ENCODE data around the gene GBP5.

The GBP5 gene

GRCh38 chr1:89310505-89310904 lies 37.8 kb upstream of the GBP5 start:
- Histone ChIP-seq H3K27me3 (ENCODE audit: control insufficient read depth, insufficient read depth, low read length) (no peaks in the 10 kb centered on the region), H3K79me2 (no peaks in the 10 kb centered on the region), H3K36me3 (ENCODE audit: control insufficient read depth, insufficient read depth, low read length) (no peaks in the 10 kb centered on the region), H3K27ac (peak overlapping the region; percentile 70), H3K9ac (no peak overlapping the region), H3K9me3 (ENCODE audit: control insufficient read depth, low read length) (no peaks in the 10 kb centered on the region), H3K4me2 (ENCODE audit: low read length) (peak overlapping the region; percentile 20), H3K4me3 (ENCODE audit: low read depth, low read length) (no peak overlapping the region), H3K4me1 (peaks cover 2% of the 10 kb centered on the region), H2AFZ (peak overlapping the region; percentile 39)
- TF ChIP-seq CTCF (IDR thresholded peaks at IDR 0.05) = no peak

- TF ChIP-seq CTCF (IDR thresholded peaks at IDR 0.05) = no peak
- H2AFZ ChIP-seq = no peak overlapping the region
- no peaks in the 10 kb centered on the region for H3K36me3 ChIP-seq (ENCODE audit: control insufficient read depth, insufficient read depth, low read length)
- H3K4me2 ChIP-seq (ENCODE audit: low read length) = no peak overlapping the region
- no peaks in the 10 kb centered on the region for H3K27me3 ChIP-seq (ENCODE audit: control insufficient read depth, insufficient read depth, low read length)
- H3K27ac ChIP-seq = peak overlapping the region; percentile 70
- H3K4me3 ChIP-seq (ENCODE audit: low read depth, low read length) = no peak overlapping the region
- no peak overlapping the region for H3K9ac ChIP-seq
- peaks cover 2% of the 10 kb centered on the region for H3K4me1 ChIP-seq
- no peaks in the 10 kb centered on the region for H3K79me2 ChIP-seq
- H3K9me3 ChIP-seq (ENCODE audit: control insufficient read depth, low read length) = no peaks in the 10 kb centered on the region
These were observed 37.2 kb upstream of the GBP5 start for GRCh38 chr1:89309828-89310227.

- Histone ChIP-seq H3K79me2 (no peaks in the 10 kb centered on the region), H3K9me3 (ENCODE audit: control insufficient read depth, low read length) (no peaks in the 10 kb centered on the region), H3K36me3 (ENCODE audit: control insufficient read depth, insufficient read depth, low read length) (no peaks in the 10 kb centered on the region), H3K4me1 (peaks cover 2% of the 10 kb centered on the region), H2AFZ (no peak overlapping the region), H3K4me3 (ENCODE audit: low read depth, low read length) (no peak overlapping the region), H3K27ac (no peak overlapping the region), H3K4me2 (ENCODE audit: low read length) (no peak overlapping the region), H3K27me3 (ENCODE audit: control insufficient read depth, insufficient read depth, low read length) (no peaks in the 10 kb centered on the region), H3K9ac (no peak overlapping the region)
- TF ChIP-seq CTCF (IDR thresholded peaks at IDR 0.05) = no peak
These were observed 33.6 kb upstream of the GBP5 start for GRCh38 chr1:89306273-89306672.

GRCh38 chr1:89305493-89305892 lies 32.8 kb upstream of the GBP5 start:
- no peak for TF ChIP-seq CTCF (IDR thresholded peaks at IDR 0.05)
- Histone ChIP-seq H3K79me2 (no peaks in the 10 kb centered on the region), H3K4me2 (ENCODE audit: low read length) (no peak overlapping the region), H3K9me3 (ENCODE audit: control insufficient read depth, low read length) (no peaks in the 10 kb centered on the region), H3K4me3 (ENCODE audit: low read depth, low read length) (no peak overlapping the region), H2AFZ (no peak overlapping the region), H3K4me1 (no peaks in the 10 kb centered on the region), H3K36me3 (ENCODE audit: control insufficient read depth, insufficient read depth, low read length) (no peaks in the 10 kb centered on the region), H3K27ac (no peak overlapping the region), H3K9ac (no peak overlapping the region), H3K27me3 (ENCODE audit: control insufficient read depth, insufficient read depth, low read length) (no peaks in the 10 kb centered on the region)

GRCh38 chr1:89304572-89305230 lies 32.0 kb upstream of the GBP5 start:
- no peak overlapping the region for H3K4me3 ChIP-seq (ENCODE audit: low read depth, low read length)
- H3K27me3 ChIP-seq (ENCODE audit: control insufficient read depth, insufficient read depth, low read length) = no peaks in the 10 kb centered on the region
- H2AFZ ChIP-seq = no peak overlapping the region
- H3K4me1 ChIP-seq = no peaks in the 10 kb centered on the region
- H3K79me2 ChIP-seq = no peaks in the 10 kb centered on the region
- H3K9me3 ChIP-seq (ENCODE audit: control insufficient read depth, low read length) = no peaks in the 10 kb centered on the region
- H3K27ac ChIP-seq = no peak overlapping the region
- H3K9ac ChIP-seq = no peak overlapping the region
- TF ChIP-seq CTCF (IDR thresholded peaks at IDR 0.05) = no peak
- H3K36me3 ChIP-seq (ENCODE audit: control insufficient read depth, insufficient read depth, low read length) = no peaks in the 10 kb centered on the region
- no peak overlapping the region for H3K4me2 ChIP-seq (ENCODE audit: low read length)
